ENCODE data around the gene ZNF821.

DNA sequence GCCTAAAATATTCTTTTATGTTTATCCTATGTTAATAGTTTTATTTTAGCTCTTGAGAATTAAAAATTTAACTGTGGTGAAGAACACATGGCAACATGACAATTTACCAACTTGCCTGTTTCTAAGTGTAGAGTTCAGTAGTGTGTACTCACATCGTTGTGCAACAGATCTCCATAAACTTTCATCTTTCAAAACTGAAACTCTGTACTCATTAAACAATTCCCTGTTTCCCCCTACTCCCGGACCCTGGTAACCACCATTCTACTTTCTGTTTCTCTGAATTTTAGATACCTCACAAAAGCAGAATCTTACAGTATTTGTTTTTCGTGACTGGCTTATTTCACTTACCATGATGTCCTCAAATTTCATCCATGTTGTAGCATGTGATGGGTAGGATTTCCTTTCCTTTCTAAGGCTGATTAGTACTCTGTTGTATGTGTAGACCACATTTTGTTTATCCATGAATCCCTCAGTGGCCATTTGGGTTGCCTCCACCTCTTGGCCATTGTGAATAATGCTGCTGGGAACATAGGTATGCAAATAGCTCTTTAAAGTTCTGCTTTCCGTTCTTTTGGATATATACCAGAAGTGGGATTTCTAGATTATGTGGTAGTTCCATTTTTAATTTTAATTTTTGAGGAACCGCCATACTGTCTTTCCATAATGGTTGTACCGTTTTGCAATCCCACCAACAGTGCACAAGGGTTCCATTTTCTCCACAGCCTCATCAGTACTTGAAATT, 28.7 kb upstream of the ZNF821 start:
- TF ChIP-seq EZH2 (IDR thresholded peaks at IDR 0.05) (no peak), POLR2AphosphoS5 (IDR thresholded peaks at IDR 0.05; ENCODE audit: borderline replicate concordance, low read depth, low read length) (no peak), FOXP2 (optimal IDR thresholded peaks at IDR 0.05; ENCODE audit: control extremely low read depth, extremely low read length, insufficient read depth) (no peak)

Data from SK-N-MC (cell line).